ENCODE measurements around the gene ROPN1L.
A peak's percentile ranks its signal among the peaks of the same experiment; 100 is the strongest.

ROPN1L gene

GRCh38 chr5:10474521-10475075 is 32.9 kb downstream of the ROPN1L start:
- peak overlapping the region in 2 of 21 experiments; percentile 29 to 31 for H3K27ac ChIP-seq
- H3K4me3 ChIP-seq, result no peak overlapping the region

GRCh38 chr5:10475931-10476676 is 34.4 kb downstream of the ROPN1L start:
- Histone ChIP-seq H3K27ac (no peak overlapping the region), H3K4me3 (no peak overlapping the region)

- Histone ChIP-seq H3K27ac (no peak overlapping the region), H3K4me3 (no peak overlapping the region)
Observed at GRCh38 chr5:10476878-10477277, 35.2 kb downstream of the ROPN1L start.

GRCh38 chr5:10477943-10478342 is 36.3 kb downstream of the ROPN1L start:
- Histone ChIP-seq H3K27ac (no peak overlapping the region), H3K4me3 (no peak overlapping the region)

GRCh38 chr5:10478436-10478835 is 36.8 kb downstream of the ROPN1L start:
- Histone ChIP-seq H3K4me3 (no peak overlapping the region), H3K27ac (no peak overlapping the region)

GRCh38 chr5:10479154-10479721 is 37.6 kb downstream of the ROPN1L start:
- no peak overlapping the region for H3K27ac ChIP-seq
- H3K4me3 ChIP-seq, result no peak overlapping the region

GRCh38 chr5:10480237-10480985 is 38.7 kb downstream of the ROPN1L start:
- Histone ChIP-seq H3K27ac (no peak overlapping the region), H3K4me3 (no peak overlapping the region)

GRCh38 chr5:10481241-10481935 is 39.7 kb downstream of the ROPN1L start:
- Histone ChIP-seq H3K4me3 (no peak overlapping the region), H3K27ac (no peak overlapping the region)

- Histone ChIP-seq H3K4me3 (no peak overlapping the region), H3K27ac (no peak overlapping the region)
Observed at GRCh38 chr5:10482791-10483530, 41.3 kb downstream of the ROPN1L start.

- no peak overlapping the region for H3K4me3 ChIP-seq
- no peak overlapping the region for H3K27ac ChIP-seq
Observed at GRCh38 chr5:10484774-10485141, 43.1 kb downstream of the ROPN1L start.

GRCh38 chr5:10485142-10485795 is 43.6 kb downstream of the ROPN1L start:
- H3K4me3 ChIP-seq, result no peak overlapping the region
- no peak overlapping the region for H3K27ac ChIP-seq

GRCh38 chr5:10485897-10486296 is 44.2 kb downstream of the ROPN1L start:
- Histone ChIP-seq H3K4me3 (no peak overlapping the region), H3K27ac (no peak overlapping the region)

- Histone ChIP-seq H3K27ac (no peak overlapping the region), H3K4me3 (no peak overlapping the region)
Observed at GRCh38 chr5:10486511-10487344, 45.0 kb downstream of the ROPN1L start.

- Histone ChIP-seq H3K4me3 (no peak overlapping the region), H3K27ac (no peak overlapping the region)
Observed at GRCh38 chr5:10488144-10488543, 46.5 kb downstream of the ROPN1L start.

GRCh38 chr5:10489810-10490426 is 48.2 kb downstream of the ROPN1L start:
- no peak overlapping the region for H3K4me3 ChIP-seq
- peak overlapping the region in 1 of 21 experiments; percentile 0 for H3K27ac ChIP-seq

- H3K4me3 ChIP-seq, result no peak overlapping the region
- no peak overlapping the region for H3K27ac ChIP-seq
Observed at GRCh38 chr5:10490927-10491672, 49.4 kb downstream of the ROPN1L start.

GRCh38 chr5:10491673-10492026 is 50.0 kb downstream of the ROPN1L start:
- no peak overlapping the region for H3K27ac ChIP-seq
- no peak overlapping the region for H3K4me3 ChIP-seq

All from skin epidermis (tissue), 12 donors.